Astrocyte (in vitro differentiated cells and primary cell): ENCODE results near the gene SAP30L. TPM values are rescaled to one million over a fixed set of nuclear protein-coding genes. Genes with fewer than 3 reads are reported as not detected.

Source experiments
- DNase-seq: peaks from one replicate; pipeline ENCODE4 v3.0.0-alpha.2; 2010; ENCODE audit warnings: low read depth
- FAIRE-seq: peaks from 2 replicates; lab custom pipeline; 2011; peaks lifted over from hg19 to GRCh38; lab: Jason Lieb, UNC
- H2AFZ ChIP-seq: 2 replicates; pipeline ENCODE4 v1.6.0; 2012; ENCODE audit warnings: low read depth, low read length, inconsistent platforms
- H3K27ac ChIP-seq: 2 replicates; pipeline ENCODE4 v1.5.1; 2011; ENCODE audit warnings: low read depth, low read length, inconsistent platforms
- H3K27me3 ChIP-seq: 2 replicates; pipeline ENCODE4 v1.6.0; 2011; ENCODE audit warnings: low read length, inconsistent platforms; ENCODE audit not compliant: insufficient read depth
- H3K36me3 ChIP-seq: 2 replicates; pipeline ENCODE4 v1.5.1; 2011; ENCODE audit warnings: low read length, inconsistent platforms; ENCODE audit not compliant: insufficient read depth
- H3K4me1 ChIP-seq: 2 replicates; pipeline ENCODE4 v1.5.1; 2011; ENCODE audit warnings: low read length, inconsistent platforms; ENCODE audit not compliant: insufficient read depth
- H3K4me2 ChIP-seq: 2 replicates; pipeline ENCODE4 v1.6.0; 2012; ENCODE audit warnings: low read length, inconsistent platforms
- H3K4me3 ChIP-seq: 2 replicates; pipeline ENCODE4 v1.5.1; 2011; ENCODE audit warnings: low read depth, mild to moderate bottlenecking, low read length, inconsistent platforms; ENCODE audit not compliant: insufficient read depth
- H3K79me2 ChIP-seq: 2 replicates; pipeline ENCODE4 v1.6.0; 2012; ENCODE audit warnings: mild to moderate bottlenecking, low read length, inconsistent platforms; ENCODE audit not compliant: insufficient read depth
- H3K9ac ChIP-seq: 2 replicates; pipeline ENCODE4 v1.6.0; 2012; ENCODE audit warnings: mild to moderate bottlenecking, low read length, inconsistent platforms
- H3K9me3 ChIP-seq: 2 replicates; pipeline ENCODE4 v1.5.1; 2012; ENCODE audit warnings: low read depth, mild to moderate bottlenecking, low read length, inconsistent platforms; ENCODE audit not compliant: insufficient read depth
- H4K20me1 ChIP-seq: 2 replicates; pipeline ENCODE4 v1.6.0; 2012; ENCODE audit warnings: low read length, inconsistent platforms; ENCODE audit not compliant: insufficient read depth
- H3K27ac Mint-ChIP-seq: one replicate; pipeline ENCODE4 v1.8.0; 2021; ENCODE audit warnings: mild to moderate bottlenecking, mixed read lengths; ENCODE audit not compliant: unreplicated experiment
- H3K27me3 Mint-ChIP-seq: one replicate; pipeline ENCODE4 v1.8.0; 2021; ENCODE audit warnings: low read depth, mixed read lengths; ENCODE audit not compliant: unreplicated experiment
- H3K36me3 Mint-ChIP-seq: one replicate; pipeline ENCODE4 v1.8.0; 2021; ENCODE audit warnings: low read depth, mixed read lengths; ENCODE audit not compliant: unreplicated experiment
- H3K4me1 Mint-ChIP-seq: one replicate; pipeline ENCODE4 v1.8.0; 2021; ENCODE audit warnings: low read depth, mixed read lengths; ENCODE audit not compliant: unreplicated experiment
- H3K4me3 Mint-ChIP-seq: one replicate; pipeline ENCODE4 v1.8.0; 2021; ENCODE audit warnings: mild to moderate bottlenecking, moderate library complexity, mixed read lengths; ENCODE audit not compliant: unreplicated experiment
- H3K9me3 Mint-ChIP-seq: one replicate; pipeline ENCODE4 v1.8.0; 2021; ENCODE audit warnings: mild to moderate bottlenecking, mixed read lengths; ENCODE audit not compliant: unreplicated experiment
- CTCF ChIP-seq: IDR thresholded peaks from 2 replicates; pipeline ENCODE4 v1.5.1; 2011; ENCODE audit warnings: low read depth, mild to moderate bottlenecking, inconsistent platforms, low read length, moderate library complexity; ENCODE audit not compliant: insufficient read depth
- EZH2 ChIP-seq: IDR thresholded peaks from 2 replicates; pipeline ENCODE4 v1.6.1; 2012; ENCODE audit warnings: mild to moderate bottlenecking, low read length, inconsistent platforms; ENCODE audit not compliant: insufficient read depth
- total RNA-seq: library from RNA; stranded (reverse); gene quantifications from 2 replicates; pipeline ENCODE4 v1.2.1, GENCODE V29; 2021

Gene SAP30L
- total RNA-seq, 1 donor from 2014 or later: 26.3 TPM

GRCh38 chr5:154494036-154494435, 48.2 kb downstream of the SAP30L start:
- H3K27me3 Mint-ChIP-seq: peaks cover 51% of the 10 kb centered on the region
- Histone ChIP-seq H3K4me2 (no peak overlapping the region), H3K79me2 (no peaks in the 10 kb centered on the region), H3K9ac (no peak overlapping the region), H3K36me3 (no peaks in the 10 kb centered on the region), H3K4me3 (no peak overlapping the region), H3K9me3 (no peaks in the 10 kb centered on the region), H3K27me3 (peaks cover 43% of the 10 kb centered on the region), H3K27ac (no peak overlapping the region), H3K4me1 (no peaks in the 10 kb centered on the region), H2AFZ (no peak overlapping the region), H4K20me1 (no peaks in the 10 kb centered on the region)
- DNase-seq (no peak), FAIRE-seq (no peak)
- no peak overlapping the region for H3K27ac Mint-ChIP-seq
- no peaks in the 10 kb centered on the region for H3K4me1 Mint-ChIP-seq
- TF ChIP-seq EZH2: no peak
- no peak for TF ChIP-seq CTCF
- H3K9me3 Mint-ChIP-seq: no peaks in the 10 kb centered on the region
- H3K36me3 Mint-ChIP-seq: no peaks in the 10 kb centered on the region
- no peak overlapping the region for H3K4me3 Mint-ChIP-seq

GRCh38 chr5:154498591-154498990, 52.8 kb downstream of the SAP30L start:
- H3K4me3 ChIP-seq: no peak overlapping the region
- no peak overlapping the region for H3K4me2 ChIP-seq
- Mint-ChIP-seq H3K27ac (no peak overlapping the region), H3K4me1 (no peaks in the 10 kb centered on the region), H3K36me3 (no peaks in the 10 kb centered on the region), H3K4me3 (no peak overlapping the region), H3K27me3 (peaks cover 55% of the 10 kb centered on the region), H3K9me3 (no peaks in the 10 kb centered on the region)
- no peak overlapping the region for H3K27ac ChIP-seq
- TF ChIP-seq CTCF (no peak), EZH2 (no peak)
- no peaks in the 10 kb centered on the region for H3K9me3 ChIP-seq
- no peak overlapping the region for H3K9ac ChIP-seq
- H4K20me1 ChIP-seq: no peaks in the 10 kb centered on the region
- no peaks in the 10 kb centered on the region for H3K4me1 ChIP-seq
- H2AFZ ChIP-seq: no peak overlapping the region
- H3K79me2 ChIP-seq: no peaks in the 10 kb centered on the region
- H3K27me3 ChIP-seq: peaks cover 40% of the 10 kb centered on the region
- no peaks in the 10 kb centered on the region for H3K36me3 ChIP-seq
- no peak for FAIRE-seq
- DNase-seq: no peak

- H3K27ac Mint-ChIP-seq: no peak overlapping the region
- TF ChIP-seq EZH2 (no peak), CTCF (no peak)
- H3K36me3 ChIP-seq: no peaks in the 10 kb centered on the region
- no peak for FAIRE-seq
- H3K4me2 ChIP-seq: no peak overlapping the region
- H3K9me3 Mint-ChIP-seq: no peaks in the 10 kb centered on the region
- no peaks in the 10 kb centered on the region for H3K79me2 ChIP-seq
- peaks cover 37% of the 10 kb centered on the region for H3K27me3 ChIP-seq
- no peaks in the 10 kb centered on the region for H3K4me1 Mint-ChIP-seq
- H3K4me3 Mint-ChIP-seq: no peak overlapping the region
- H3K4me3 ChIP-seq: no peak overlapping the region
- no peaks in the 10 kb centered on the region for H3K4me1 ChIP-seq
- H3K27me3 Mint-ChIP-seq: peaks cover 51% of the 10 kb centered on the region
- no peak overlapping the region for H3K9ac ChIP-seq
- DNase-seq: no peak
- H2AFZ ChIP-seq: no peak overlapping the region
- no peaks in the 10 kb centered on the region for H3K36me3 Mint-ChIP-seq
- H3K9me3 ChIP-seq: no peaks in the 10 kb centered on the region
- no peaks in the 10 kb centered on the region for H4K20me1 ChIP-seq
- no peak overlapping the region for H3K27ac ChIP-seq
Observed at GRCh38 chr5:154498994-154499393, 53.2 kb downstream of the SAP30L start.
